Activated CD8-positive, alpha-beta memory T cell treated with anti-CD3 and anti-CD28 coated beads for 1 hour (primary cell): Measurements from ENCODE around the gene GCHFR.

Source experiments
- DNase-seq, 2 donors: peaks; one replicate each; pipeline ENCODE4 v3.0.0-alpha.2; 2020; ENCODE audit warnings: low read depth in 1 of 2; ENCODE audit errors: extremely low read depth in 1 of 2

The GCHFR gene

DNA sequence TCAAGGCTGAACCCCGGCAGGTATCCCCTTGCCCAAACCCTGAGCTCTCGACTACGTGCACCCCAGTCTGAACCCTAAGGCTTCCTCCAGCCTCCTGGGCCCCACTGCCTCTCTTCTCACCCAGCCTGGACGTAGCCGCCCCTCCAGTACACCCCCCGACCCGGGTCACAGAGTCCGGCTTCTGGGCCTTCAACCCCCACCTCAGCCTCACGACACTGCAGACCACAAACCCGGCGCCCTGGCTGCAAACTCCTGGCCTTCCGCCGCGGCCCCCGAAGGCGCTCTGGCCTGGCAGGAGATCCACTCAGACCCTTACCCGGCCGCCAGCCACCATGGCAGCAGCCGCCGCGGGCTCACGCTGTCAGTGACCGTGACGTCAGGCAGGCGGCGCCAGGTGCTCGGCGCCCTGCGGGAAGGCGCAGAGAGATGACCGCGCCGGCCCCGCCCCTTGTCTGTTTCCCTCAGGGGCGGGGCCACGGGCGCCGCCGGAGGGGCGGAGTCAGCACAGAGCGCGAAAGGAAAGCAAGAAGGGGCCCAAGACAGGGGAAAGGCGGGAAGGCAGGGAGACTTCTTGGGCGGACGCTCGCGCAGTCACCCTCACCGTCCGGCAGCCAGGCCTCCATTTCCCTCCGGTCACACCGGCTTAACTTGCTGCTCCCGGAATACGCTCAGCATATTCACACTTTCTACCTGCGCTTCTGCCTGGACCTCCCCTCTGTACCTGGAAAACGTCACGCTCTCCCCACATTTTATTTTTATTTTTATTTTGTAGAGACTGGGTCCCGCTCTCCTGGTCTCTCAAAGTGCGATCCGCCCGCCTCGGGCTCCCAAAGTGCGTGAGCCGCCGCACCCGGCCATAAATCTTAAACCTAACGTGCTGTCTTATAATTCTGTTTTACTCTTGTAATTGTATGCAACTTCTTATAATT lies 8.7 kb upstream of the GCHFR start, which contains the start of gene RMDN3:
Gene RMDN3, minus strand, starts transcription at position 372 of the 929 bp plus-strand sequence. CDS start 471 bp downstream, outside the sequence.
- DNase-seq: peak; percentile 81 to 91

DNA sequence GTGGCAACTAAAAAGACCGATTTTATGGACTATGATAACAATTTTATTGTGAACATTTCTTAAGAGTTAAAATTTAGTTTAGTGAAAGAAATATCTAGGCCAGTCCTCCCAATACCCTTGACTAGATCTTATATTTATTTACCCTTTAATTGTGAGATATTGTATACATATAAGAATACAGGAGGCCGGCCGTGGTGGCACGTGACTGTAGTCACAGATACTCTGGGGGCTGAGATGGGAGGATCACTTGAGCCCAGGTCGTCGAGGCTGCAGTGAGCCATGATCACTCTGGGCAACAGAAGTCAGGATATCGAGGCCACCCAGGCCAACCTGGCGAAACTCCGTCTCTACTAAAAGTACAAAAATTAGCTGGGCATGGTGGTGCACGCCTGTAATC lies 8.1 kb upstream of the GCHFR start:
- DNase-seq: no peak

DNA sequence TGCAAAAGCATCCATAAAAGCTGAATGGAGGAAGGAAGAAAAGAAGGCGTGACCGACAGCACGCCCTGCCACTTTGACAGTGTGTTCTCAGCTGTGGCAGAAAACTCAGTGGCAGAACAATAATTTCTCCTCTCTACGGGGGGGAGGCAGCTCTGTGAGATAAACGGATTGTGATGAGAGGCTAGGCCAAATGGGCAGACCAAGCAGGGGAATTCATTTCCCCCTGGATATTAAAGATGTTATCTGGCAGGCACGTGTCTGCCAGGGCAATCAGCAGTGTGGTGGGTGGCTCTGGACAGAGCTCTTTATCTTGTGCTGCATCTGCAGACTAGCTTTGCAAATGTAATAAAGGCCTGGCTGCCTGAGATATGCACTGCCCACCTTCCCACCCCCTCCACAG lies 6.9 kb upstream of the GCHFR start:
- DNase-seq: no peak

DNA sequence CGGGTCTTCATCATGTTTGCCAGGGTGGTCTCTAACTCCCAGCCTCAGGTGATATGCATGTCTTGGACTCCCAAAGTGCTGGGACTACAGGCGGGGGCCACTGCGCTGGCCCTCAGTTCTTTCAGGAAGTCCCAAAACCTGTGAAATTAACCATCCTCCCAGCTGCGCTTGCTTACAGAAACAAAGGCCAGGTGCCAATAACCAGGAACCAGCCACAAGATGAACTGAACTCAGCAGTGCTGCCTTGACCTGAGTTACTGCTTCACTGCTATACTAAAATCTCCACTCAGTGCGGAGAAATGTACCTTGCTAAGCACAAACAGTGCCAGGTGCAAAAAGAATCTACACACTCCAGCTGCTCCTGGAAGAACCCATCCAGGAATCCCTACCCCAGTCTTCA lies 3.9 kb upstream of the GCHFR start:
- no peak for DNase-seq

DNA sequence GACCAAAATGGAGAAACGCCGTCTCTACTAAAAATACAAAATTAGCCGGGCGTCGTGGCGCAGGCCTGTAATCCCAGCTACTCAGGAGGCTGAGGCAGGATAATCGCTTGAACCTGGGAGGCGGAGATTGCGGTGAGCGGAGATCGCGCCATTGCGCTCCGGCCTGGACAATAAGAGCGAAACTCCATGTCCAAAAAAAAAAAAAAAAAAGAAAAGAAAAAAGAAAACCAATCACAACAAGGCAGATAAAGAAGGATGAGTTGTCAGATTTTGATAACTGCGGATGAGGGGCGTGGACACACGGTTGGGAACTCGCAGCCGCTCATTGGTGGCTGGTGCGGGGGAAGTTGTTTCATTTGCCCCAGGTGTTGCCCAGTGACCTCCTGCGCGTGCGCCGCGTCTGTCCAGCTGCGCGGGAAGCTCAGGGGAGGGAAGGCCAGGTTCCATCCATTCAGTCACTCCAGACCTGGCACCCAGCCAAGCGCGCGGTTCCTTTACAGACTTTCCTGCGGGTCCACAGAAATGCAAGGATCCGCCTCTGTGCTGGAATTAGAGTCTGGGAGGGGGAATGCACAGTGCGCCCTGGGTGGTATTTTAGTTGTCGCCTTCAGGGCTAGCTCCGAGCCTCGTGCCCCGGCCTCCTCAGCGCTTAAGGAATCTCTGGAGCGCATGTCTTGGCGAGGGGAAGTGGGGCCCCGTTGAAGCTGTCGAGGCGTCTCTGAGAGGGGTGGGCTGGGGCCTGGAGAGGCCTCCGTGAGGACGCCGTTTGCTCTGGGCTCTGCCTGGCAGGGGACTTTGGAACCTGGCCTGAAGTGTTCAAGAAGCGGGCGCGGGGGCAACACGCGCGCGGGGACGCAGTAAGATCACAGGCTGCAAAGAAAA lies 708 bp upstream of the GCHFR start:
- DNase-seq: no peak

DNA sequence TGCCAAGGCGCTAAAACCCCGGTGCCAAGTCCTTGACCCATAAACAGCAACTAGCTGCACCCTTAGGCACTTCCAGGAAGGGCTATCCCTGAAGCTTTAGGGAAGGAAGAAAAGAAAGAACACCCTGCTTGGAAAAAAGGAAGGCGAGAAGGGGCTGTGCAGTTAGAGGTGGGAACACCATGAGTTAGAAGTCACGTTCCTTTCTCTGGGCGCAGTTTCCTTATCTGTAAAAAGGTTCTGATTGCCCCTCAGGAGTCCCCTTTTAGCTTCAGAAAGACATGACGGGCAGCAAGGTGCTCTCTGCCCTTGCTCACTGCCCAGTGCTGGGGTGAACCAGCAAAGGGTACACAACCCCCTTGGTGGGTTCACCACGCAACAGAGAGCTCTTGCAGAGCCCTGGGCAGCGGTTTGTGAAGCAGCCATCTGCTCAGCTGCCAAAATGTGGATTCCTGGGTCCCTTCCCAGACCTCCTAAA lies 798 bp downstream of the GCHFR start:
- no peak for DNase-seq

DNA sequence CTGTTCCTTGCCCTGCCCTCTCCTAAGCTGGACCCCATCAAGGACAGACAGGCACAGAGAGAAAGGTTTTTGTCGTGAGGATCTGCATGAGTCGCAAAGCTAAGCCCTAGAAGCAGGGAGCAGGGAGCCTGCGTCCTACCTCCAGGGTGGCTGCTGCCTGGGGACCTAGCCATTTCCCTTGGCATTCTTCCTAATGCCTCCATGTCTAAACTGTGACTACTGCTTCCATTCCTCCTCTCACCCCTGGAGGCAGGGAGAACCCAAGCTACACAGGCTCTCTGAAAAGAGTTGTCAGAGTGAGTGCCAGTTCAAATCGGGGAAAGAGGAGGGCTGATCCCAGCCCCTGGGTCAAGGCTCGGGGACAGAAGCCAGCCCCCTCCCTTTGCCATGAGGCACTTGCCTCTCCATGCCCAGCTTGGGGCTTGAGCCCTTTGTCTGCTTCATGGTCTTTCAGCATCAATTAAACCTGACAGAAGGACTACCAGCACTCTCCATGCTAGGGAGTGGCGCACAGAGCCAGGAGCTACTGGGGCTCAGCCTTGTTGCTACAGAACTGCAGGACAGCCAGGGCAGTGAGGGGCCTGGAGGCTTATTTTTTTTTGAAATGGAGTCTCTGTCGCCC lies 2.4 kb downstream of the GCHFR start:
- DNase-seq: no peak

DNA sequence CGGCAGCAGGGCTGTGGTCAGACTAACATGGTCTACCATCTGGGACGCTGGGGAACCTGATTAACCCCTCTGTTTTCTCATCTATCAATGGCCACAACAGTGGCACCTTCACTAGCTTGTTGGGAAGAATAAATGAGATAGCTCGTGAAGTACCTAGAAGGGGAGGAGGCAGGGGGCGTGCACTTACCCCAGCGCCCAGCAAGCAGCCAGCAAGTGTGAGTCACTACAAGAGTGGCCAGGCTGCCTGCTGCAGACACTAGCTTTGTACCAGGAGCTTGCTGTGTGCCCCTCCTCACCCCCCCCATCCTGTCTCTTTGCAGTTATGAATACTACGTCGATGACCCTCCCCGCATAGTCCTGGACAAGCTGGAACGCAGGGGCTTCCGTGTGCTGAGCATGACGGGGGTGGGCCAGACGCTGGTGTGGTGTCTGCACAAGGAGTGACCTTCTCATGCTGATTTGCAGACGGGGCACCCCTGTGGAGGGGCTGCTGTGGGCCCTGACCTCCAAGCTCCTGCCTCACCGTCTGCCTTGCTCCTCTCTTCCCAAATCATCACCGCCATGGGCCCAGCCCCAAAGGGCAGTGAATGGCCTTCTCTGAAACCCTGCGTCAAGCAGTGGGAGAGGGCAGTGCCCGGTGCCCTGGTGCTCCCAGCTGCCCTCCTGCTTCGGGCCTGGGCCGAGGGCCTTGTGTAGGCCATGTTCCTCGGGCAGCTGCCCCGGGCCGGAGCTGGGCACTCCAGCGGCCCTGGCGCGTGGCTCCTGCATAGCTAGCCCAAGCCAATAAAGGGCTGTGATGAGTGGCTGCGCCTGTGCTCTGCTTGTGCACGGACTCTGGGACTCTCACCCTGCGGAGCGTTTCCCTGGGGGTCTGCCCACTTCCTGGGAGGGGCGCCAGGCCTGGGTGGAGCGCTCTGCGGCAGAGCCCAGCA lies 3.3 kb downstream of the GCHFR start:
- no peak for DNase-seq

DNA sequence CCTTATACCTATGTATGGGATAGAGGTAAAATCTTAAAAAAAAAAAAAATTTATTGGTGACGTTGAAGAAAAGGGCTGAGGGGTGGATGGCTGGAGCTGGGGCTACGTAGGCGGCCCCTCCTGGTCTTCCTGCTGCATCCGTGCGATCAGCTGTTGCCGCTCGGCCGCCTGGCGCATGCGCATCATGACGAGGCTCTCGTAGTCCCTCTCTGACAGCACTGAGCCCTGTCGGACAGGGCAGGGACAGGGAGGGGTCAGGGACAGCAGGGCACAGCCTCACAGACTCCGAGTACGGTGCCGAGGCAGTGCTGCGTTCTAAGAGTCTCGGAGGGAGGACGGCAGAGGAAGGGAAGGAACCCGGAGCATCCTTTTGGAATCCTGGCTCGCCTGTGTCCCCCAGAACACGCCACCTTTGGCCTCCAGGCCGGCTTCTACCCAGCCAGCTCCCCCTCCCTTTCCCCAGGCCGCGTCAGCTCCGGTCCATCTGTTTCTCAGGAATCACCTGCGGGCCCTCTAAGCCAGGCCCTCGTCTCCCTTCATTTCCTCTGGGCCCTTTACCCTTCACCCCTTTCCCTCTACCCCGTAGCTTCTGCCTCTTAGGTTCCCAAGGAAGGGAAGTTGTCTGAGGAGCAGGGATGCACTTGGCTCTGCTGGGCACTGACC lies 4.1 kb downstream of the GCHFR start:
- DNase-seq: no peak

DNA sequence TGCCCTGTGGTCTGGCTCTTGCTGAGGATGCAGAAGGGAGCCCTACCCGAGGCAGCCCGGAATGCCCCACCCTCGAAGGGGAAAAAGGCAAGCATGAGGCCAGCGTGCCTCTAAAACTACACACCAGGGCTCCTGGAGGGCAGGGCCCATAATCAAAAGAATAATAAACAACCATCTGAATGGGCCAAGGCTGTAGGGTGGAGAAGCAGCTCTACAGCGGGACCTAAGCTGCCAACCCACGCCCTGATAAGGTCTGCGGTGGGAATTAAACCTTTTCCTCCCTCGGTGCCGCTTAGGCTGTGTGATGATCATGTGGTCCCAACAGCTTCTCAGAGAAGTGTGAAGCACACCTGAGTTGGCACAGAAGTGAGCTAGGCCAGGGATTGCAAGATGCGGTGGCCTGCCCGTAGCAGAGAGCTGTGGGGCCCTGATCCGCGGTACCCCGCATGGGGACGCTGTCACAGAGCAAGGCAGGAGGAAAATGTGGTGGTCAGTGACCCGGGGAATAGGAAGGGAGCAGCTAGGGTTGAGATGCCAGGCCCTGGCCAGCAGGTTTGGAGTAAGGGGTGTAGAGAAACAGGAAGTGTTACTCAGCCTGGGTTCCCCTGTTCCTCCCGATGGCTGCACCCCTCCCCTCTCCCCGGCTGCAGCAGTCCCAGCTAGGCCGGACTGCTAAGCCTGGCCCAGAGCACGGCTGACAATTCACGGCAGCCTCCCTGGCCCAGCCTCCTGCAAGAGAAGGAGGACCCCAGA lies 4.8 kb downstream of the GCHFR start:
- no peak for DNase-seq

DNA sequence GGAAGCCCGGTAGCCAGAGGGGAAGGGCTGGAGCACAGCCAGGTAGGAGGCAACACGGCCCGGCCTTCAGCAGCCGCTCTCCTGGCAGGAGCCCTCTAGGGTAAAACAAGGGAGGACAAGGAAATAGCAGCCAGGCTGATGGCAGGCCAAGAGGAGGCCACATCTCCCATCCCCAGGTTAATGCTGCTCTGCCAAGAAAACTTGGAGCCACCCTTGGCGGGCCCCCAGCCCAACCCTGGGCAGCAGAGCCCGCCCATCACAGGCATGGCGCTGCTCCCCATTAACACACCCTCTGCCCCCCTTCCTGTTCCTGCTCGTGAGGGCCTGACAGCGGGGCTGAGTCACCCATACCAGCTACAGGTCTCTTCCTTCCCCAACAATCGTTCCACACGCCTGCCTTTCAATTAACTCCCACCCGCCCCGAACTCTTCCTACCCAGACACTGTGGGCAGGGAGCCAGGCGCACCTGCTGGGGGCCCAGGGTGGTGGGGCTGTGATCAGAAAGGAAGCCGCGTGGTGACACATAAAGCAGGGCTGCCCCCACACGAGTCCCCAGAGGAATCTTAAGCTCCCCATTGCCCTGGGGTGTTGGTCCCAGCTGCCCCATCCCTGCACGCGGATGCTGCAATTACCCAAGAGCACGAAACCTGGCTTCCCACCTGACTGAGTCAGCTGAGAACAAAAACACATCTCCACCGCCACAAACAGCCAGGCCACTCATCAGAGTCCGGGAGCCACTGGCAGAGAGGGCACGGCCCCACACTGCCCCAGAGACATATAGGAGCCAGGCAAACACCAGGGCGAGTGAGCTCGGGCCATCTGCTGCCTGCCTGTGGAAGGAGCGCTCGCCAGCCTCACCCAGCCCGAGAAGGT lies 5.6 kb downstream of the GCHFR start, which contains the start of gene C15orf62:
Gene C15orf62, plus strand, starts transcription at position 707 of the 873 bp plus-strand sequence. CDS start 516 bp downstream, outside the sequence.
- DNase-seq: peak; percentile 33 to 60

DNA sequence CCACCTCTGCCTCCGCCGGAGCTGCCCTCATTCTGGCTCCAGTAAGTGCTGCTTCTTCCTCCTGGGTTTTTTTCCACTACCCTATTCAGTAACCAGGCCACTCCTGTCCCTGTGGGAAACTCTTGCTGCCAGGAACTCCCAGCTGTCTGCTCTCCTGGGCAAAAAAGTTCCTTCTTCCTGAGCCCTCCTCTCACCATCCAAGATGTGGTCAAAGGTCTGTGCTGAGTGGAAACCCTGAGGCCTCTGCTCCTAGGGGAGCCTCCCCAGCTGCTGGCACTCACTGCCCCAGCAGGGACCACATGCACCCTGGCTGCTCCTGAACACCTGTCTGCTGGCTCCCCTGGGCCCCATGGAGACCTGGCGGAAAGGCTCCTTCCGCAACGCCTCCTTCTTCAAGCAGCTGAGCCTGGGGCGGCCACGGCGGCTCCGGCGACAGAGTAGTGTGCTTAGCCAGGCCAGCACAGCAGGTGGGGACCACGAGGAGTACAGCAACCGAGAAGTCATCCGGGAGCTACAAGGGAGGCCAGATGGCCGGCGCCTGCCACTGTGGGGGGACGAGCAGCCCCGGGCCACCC lies 6.4 kb downstream of the GCHFR start:
- no peak for DNase-seq

DNA sequence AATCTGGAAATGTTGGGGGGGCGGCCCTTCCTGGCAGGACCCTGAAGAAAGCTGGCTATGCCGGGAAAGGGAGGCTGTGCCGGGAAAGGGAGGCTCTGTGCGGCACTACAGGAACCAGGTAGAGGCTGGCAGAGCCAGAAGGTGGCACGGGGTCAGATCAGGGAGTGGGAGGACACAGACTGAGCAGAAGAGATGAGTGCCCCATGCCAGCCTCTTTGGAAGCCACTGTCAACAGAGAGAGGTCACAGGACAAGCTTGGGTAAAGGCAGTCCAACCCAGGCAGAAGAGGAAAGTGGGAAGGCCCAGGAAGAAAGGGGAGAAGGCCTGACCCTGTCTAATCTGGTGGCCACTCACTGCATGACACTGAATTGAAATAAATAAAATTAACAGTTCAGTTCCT lies 7.4 kb downstream of the GCHFR start:
- DNase-seq: no peak

DNA sequence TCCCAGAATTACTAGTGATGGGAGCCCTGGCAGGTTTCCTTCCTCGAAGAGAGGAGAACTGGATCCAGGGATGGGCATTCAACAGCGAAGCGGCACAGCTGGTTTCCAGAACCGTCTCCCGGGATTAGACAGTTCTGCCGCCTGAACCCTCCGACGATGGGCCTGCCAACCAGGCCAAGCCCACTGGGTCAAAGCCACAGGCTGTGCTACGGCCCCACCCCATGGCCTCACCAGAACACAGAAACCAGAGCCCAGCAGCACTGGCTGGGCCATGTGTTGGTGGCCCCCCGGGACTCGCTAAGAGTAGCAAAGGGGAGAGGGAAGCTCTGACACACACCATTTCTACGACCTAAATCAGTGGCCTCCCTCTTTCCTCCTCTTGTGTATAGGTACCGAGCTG lies 8.1 kb downstream of the GCHFR start:
- DNase-seq: no peak

DNA sequence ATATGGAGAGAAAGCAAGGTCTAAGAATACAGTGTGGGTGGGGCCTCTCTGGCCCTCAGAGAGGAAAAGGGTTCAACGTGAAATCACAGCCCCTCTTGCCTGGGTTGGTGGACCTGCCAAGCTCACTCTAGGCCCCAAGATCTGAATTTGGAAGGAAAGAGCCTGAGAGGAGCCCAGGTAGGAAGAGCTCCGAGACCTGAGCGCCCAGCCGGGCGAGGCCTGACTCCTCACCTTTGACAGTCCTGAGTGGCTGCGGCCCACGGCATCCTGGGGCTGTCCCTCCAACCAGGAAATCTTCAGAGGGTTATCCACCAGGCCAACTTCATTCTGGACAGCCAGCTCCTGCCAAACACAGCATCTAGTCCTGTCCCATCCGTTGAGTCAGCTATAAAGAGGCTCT lies 9.6 kb downstream of the GCHFR start:
- no peak for DNase-seq

DNA sequence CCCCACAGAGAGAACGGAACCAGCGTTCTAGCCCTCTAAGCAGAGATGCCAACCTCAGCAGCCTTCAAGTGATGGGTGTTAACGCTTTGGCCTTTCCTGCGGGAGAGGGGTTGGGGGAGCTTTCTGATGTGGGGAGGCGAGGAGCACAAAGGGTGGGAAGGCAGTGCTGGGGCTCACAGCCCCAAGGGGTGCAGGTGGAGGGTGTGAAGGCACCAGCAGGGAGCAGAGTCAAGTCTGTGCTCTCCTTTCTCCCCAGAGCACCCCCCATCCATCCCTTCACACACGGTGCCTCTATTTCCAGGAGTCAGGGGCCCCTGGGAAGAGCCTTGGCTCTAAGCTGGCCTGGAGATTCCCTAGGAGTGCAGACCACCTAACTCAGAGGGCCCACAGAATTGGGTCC lies 10.0 kb downstream of the GCHFR start:
- no peak for DNase-seq

DNA sequence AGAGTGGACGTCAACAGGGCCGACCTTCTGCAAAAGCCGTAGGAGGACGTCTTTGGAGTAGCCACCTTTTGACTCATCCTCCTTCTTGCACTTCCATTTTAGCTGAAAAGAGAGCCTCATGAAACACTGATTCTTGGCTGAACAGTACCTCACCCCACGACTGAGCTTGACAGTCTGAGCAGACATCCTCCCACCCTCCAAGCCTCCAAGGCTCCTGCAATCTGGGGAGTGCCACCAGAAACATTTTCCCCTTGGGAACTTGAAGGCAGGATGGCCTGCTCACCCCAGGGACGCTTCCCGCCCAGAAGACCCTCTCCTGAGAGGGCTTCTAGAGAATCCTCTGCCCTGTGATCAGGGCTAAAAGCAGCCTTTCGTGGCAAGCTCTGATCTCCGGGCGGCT lies 11.1 kb downstream of the GCHFR start:
- DNase-seq: no peak
